LHCN-M2 (cell line): ENCODE measurements around the gene TSPAN32. TPM values are rescaled to one million over a fixed set of nuclear protein-coding genes. Genes with fewer than 3 reads are reported as not detected.
"Not testable (repeated sequence)": the region's sequence is repeated elsewhere in the genome, so short reads cannot be mapped to it uniquely, and the experiment has no call there.

Experiments used
- DNase-seq: peaks from one replicate; pipeline ENCODE4 v3.0.0-alpha.2; 2012; ENCODE audit warnings: low read depth
- total RNA-seq: library from RNA; depleted of rRNA; stranded (reverse); fragments of >200 nt; gene quantifications from 2 replicates; pipeline ENCODE4 v1.2.3, GENCODE V29; 2014

TSPAN32 gene
- total RNA-seq, 1 experiment from 2014 or later: not detected

DNA sequence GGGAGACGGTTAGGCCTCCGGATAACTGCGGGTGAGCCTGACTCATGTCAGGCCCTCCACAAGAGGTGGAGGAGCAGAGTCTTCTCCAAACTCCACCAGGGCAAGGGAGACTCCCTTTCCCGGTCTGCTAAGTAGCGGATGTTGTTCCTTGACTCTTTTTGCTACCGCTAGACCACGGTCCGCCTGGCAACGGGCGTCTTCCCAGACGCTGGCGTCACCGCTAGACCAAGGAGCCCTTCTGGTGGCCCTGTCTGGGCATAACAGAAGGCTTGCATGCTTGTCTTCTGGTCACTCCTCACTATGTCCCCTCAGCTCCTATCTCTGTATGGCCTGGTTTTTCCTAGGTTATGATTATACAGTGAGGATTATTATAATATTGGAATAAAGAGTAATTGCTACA lies 15.5 kb upstream of the TSPAN32 start:
- DNase-seq: not testable (repeated sequence)

GRCh38 chr11:2287091-2287490 lies 14.7 kb upstream of the TSPAN32 start:
- DNase-seq: no peak

- DNase-seq: no peak
Observed at GRCh38 chr11:2289350-2289749, 12.5 kb upstream of the TSPAN32 start.

- no peak for DNase-seq
Observed at GRCh38 chr11:2289859-2290258, 12.0 kb upstream of the TSPAN32 start.

GRCh38 chr11:2290351-2290841 lies 11.4 kb upstream of the TSPAN32 start:
- DNase-seq: no peak

DNA sequence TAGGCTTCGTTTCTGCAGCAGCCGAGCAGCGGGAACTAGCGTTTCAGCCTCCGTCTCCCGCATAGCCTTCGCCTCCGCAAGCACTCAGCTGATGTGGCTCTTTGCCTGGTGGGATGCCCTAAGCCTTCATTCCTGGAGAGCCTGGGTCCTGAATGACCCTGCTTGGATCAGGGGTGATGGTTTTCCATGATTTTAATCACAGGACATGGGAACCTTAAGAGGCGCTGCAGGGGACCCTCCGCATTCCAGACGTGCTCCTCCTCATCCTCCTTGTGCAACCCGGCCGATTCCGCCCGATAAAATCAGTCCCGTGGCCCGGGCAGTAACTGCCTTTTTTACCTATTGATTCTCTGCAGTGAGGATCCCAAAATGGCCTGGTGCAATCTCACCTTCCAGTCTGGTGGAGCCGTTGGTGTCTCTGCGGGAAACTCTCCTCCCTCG lies 8.3 kb upstream of the TSPAN32 start:
- DNase-seq: no peak

DNA sequence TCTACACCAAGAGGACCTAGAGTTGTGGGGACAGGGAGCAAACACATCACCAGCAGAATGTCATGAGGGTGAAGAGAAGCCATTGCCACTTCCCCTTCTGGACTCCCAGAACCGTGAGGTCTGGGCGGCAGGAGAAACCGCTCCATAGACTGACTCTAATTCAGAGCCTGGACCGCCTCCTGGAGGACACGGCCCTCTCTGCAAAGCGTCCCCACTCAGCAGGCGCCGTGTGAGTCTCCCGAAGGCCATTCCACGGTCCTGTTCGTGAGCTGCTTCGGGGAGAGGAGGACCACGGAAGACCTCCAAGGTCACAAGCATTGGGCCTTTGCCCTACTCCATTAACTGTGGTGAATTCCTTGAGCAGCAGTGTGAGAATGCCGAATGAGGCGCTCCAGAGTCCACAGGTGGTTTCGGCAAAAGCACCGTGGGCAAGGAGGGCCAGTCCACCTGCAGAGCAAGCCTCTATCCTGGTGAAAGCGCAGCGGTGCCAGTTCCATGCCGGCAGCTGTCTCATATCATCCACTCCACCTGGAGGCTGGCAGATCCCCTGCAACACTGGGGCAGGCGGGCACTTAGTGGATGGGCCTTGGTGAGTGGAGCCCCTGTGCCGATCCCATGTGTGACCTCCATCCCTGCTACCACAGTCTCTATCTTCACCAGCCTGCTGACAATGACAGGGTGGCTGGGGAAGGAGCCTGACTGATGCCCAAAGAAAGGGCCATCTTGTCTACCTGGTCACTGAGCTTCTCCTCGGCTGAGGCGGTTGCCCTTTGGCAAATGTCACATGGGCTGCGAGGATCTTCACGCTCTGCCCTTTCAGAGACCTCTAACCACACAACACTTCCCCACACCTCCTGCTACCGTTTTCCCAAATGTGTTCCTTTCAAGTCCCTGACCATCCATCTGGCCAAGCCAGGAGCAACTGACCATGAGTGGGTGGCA lies 7.6 kb upstream of the TSPAN32 start:
- DNase-seq: no peak

GRCh38 chr11:2294926-2295290 lies 6.9 kb upstream of the TSPAN32 start:
- DNase-seq: no peak

- no peak for DNase-seq
Observed at GRCh38 chr11:2295971-2296912, 5.6 kb upstream of the TSPAN32 start.

- no peak for DNase-seq
Observed at GRCh38 chr11:2296913-2297622, 4.7 kb upstream of the TSPAN32 start.

DNA sequence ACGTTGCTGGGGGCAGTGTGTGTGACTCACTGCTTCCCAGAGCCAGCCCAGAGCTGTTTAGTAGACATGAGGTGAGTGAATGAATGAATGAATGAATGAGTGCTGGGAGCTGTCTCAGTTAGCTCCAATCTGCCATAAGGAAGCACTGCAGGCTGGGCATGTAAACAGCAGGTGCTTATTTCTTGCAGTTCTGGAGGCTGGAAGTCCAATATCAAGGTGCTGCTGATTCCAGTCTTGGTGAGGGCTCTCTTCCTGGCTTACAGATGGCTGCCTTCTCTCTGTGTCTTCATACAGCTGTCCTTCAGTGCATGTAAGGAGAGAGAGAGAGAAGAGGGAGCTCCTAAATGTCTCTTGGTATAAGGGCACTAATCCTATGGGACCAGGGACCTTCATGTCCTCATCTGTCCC lies 4.2 kb upstream of the TSPAN32 start:
- no peak for DNase-seq

- DNase-seq: no peak
Observed at GRCh38 chr11:2298131-2298794, 3.5 kb upstream of the TSPAN32 start.

- no peak for DNase-seq
Observed at GRCh38 chr11:2298795-2299761, 2.7 kb upstream of the TSPAN32 start.

GRCh38 chr11:2299773-2300172 lies 2.0 kb upstream of the TSPAN32 start:
- DNase-seq: no peak

- no peak for DNase-seq
Observed at GRCh38 chr11:2300290-2300935, 1.4 kb upstream of the TSPAN32 start.

GRCh38 chr11:2300936-2301630 lies 730 bp upstream of the TSPAN32 start:
- DNase-seq: no peak

- no peak for DNase-seq
Observed at GRCh38 chr11:2302306-2302895, 588 bp downstream of the TSPAN32 start.
